Measurements from ENCODE around the gene PDGFRA. TPM values are rescaled to one million over a fixed set of nuclear protein-coding genes. Genes with fewer than 3 reads are reported as not detected.

PDGFRA gene
- total and polyA plus RNA-seq, 2 donors (not counting 1 experiment from before 2014, with no cell fraction given), result 284 to 363 TPM

GRCh38 chr4:54228546-54228945 lies 547 bp upstream of the PDGFRA start:
- H4K20me1 ChIP-seq (ENCODE audit: control insufficient read depth, extremely low read depth, insufficient read depth, low read length), result no peaks in the 10 kb centered on the region
- peak overlapping the region; percentile 90 for H3K27ac ChIP-seq (ENCODE audit: insufficient read depth, low read length)
- H3K9me3 ChIP-seq (ENCODE audit: control insufficient read depth, insufficient read depth, low read depth, low read length), result no peaks in the 10 kb centered on the region
- no peaks in the 10 kb centered on the region for H3K27me3 ChIP-seq (ENCODE audit: control insufficient read depth, insufficient read depth, low read length)
- peaks cover 4% of the 10 kb centered on the region for H3K36me3 ChIP-seq (ENCODE audit: control insufficient read depth, insufficient read depth, low read length)
- peak overlapping the region; percentile 94 to 97 (median 96) for H3K4me3 ChIP-seq (replicated peaks in 1 of 4; ENCODE audit: control extremely low read depth in 1 of 4, insufficient read depth in 1 of 4, low read depth in 3 of 4, low read length in 4 of 4)
- no peak for DNase-seq (ENCODE audit: low read depth in 2 of 2)
- H3K79me2 ChIP-seq (ENCODE audit: control insufficient read depth, insufficient read depth, low read length), result peaks cover 47% of the 10 kb centered on the region
- H2AFZ ChIP-seq (ENCODE audit: low read length), result no peak overlapping the region
- TF ChIP-seq EZH2 (IDR thresholded peaks at IDR 0.05; ENCODE audit: low read length, missing control alignments) (no peak), CTCF (conservative IDR thresholded peaks at IDR 0.05 in 1 of 2, IDR thresholded peaks at IDR 0.05 in 1 of 2; ENCODE audit: low read depth in 1 of 2, low read length in 2 of 2) (no peak)
- peak overlapping the region; percentile 9 for H3K9ac ChIP-seq (ENCODE audit: insufficient read depth, low read length)
- peak overlapping the region; percentile 95 for H3K4me2 ChIP-seq (ENCODE audit: extremely low read depth, insufficient read depth, low read length)
- peaks cover 9% of the 10 kb centered on the region for H3K4me1 ChIP-seq (ENCODE audit: control insufficient read depth, extremely low read depth, insufficient read depth, low read length)

GRCh38 chr4:54229631-54230483 lies 764 bp downstream of the PDGFRA start:
- H2AFZ ChIP-seq (ENCODE audit: low read length), result no peak overlapping the region
- H3K4me2 ChIP-seq (ENCODE audit: extremely low read depth, insufficient read depth, low read length), result peak overlapping the region; percentile 2

More at GRCh38 chr4:54229631-54230483, 764 bp downstream of the PDGFRA start:
- peaks cover 60% of the 10 kb centered on the region for H3K79me2 ChIP-seq (ENCODE audit: control insufficient read depth, insufficient read depth, low read length)
- peak; percentile 79 to 80 for DNase-seq (ENCODE audit: low read depth in 2 of 2)
- no peaks in the 10 kb centered on the region for H3K27me3 ChIP-seq (ENCODE audit: control insufficient read depth, insufficient read depth, low read length)
- H4K20me1 ChIP-seq (ENCODE audit: control insufficient read depth, extremely low read depth, insufficient read depth, low read length), result no peaks in the 10 kb centered on the region
- H3K27ac ChIP-seq (ENCODE audit: insufficient read depth, low read length), result peak overlapping the region; percentile 90
- no peaks in the 10 kb centered on the region for H3K9me3 ChIP-seq (ENCODE audit: control insufficient read depth, insufficient read depth, low read depth, low read length)
- H3K4me3 ChIP-seq (replicated peaks in 1 of 4; ENCODE audit: control extremely low read depth in 1 of 4, insufficient read depth in 1 of 4, low read depth in 3 of 4, low read length in 4 of 4), result peak overlapping the region; percentile 94 to 97 (median 96)
- TF ChIP-seq EZH2 (IDR thresholded peaks at IDR 0.05; ENCODE audit: low read length, missing control alignments) (no peak), CTCF (conservative IDR thresholded peaks at IDR 0.05 in 1 of 2, IDR thresholded peaks at IDR 0.05 in 1 of 2; ENCODE audit: low read depth in 1 of 2, low read length in 2 of 2) (no peak)
- peaks cover 5% of the 10 kb centered on the region for H3K36me3 ChIP-seq (ENCODE audit: control insufficient read depth, insufficient read depth, low read length)
- H3K4me1 ChIP-seq (ENCODE audit: control insufficient read depth, extremely low read depth, insufficient read depth, low read length), result peaks cover 9% of the 10 kb centered on the region
- H3K9ac ChIP-seq (ENCODE audit: insufficient read depth, low read length), result peak overlapping the region; percentile 76
